ENCODE data around the gene EIF2B2.

EIF2B2 gene

GRCh38 chr14:74974364-74975058, 28.2 kb upstream of the EIF2B2 start:
- no peaks in the 10 kb centered on the region for H3K36me3 ChIP-seq (ENCODE audit: insufficient read depth, insufficient read length, low read length)
- peaks cover 23% of the 10 kb centered on the region for H3K4me1 ChIP-seq (ENCODE audit: insufficient read depth, insufficient read length)
- H3K9ac ChIP-seq (ENCODE audit: insufficient read length, low read depth): no peak overlapping the region
- H3K4me3 ChIP-seq (ENCODE audit: insufficient read length, low read depth): no peak overlapping the region
- no peaks in the 10 kb centered on the region for H3K9me3 ChIP-seq (ENCODE audit: insufficient read depth, low read length)
- H3K27me3 ChIP-seq (ENCODE audit: insufficient read depth, insufficient read length): peaks cover 16% of the 10 kb centered on the region
- TF ChIP-seq SUZ12 (IDR thresholded peaks at IDR 0.05; ENCODE audit: extremely low read depth, insufficient read depth, insufficient read length) (no peak), ZNF274 (IDR thresholded peaks at IDR 0.05; ENCODE audit: low read depth, low read length) (no peak), YY1 (IDR thresholded peaks at IDR 0.05; ENCODE audit: insufficient read depth, insufficient read length) (no peak)
- peak; percentile 43 for DNase-seq (ENCODE audit: low read depth, low spot score)

GRCh38 chr14:74975059-74975810, 27.5 kb upstream of the EIF2B2 start:
- Histone ChIP-seq H3K9me3 (ENCODE audit: insufficient read depth, low read length) (no peaks in the 10 kb centered on the region), H3K4me1 (ENCODE audit: insufficient read depth, insufficient read length) (peaks cover 27% of the 10 kb centered on the region), H3K4me3 (ENCODE audit: insufficient read length, low read depth) (no peak overlapping the region), H3K27me3 (ENCODE audit: insufficient read depth, insufficient read length) (peaks cover 16% of the 10 kb centered on the region), H3K9ac (ENCODE audit: insufficient read length, low read depth) (no peak overlapping the region), H3K36me3 (ENCODE audit: insufficient read depth, insufficient read length, low read length) (no peaks in the 10 kb centered on the region)
- TF ChIP-seq SUZ12 (IDR thresholded peaks at IDR 0.05; ENCODE audit: extremely low read depth, insufficient read depth, insufficient read length) (no peak), ZNF274 (IDR thresholded peaks at IDR 0.05; ENCODE audit: low read depth, low read length) (no peak), YY1 (IDR thresholded peaks at IDR 0.05; ENCODE audit: insufficient read depth, insufficient read length) (no peak)
- no peak for DNase-seq (ENCODE audit: low read depth, low spot score)

- DNase-seq (ENCODE audit: low read depth, low spot score): no peak
- H3K4me3 ChIP-seq (ENCODE audit: insufficient read length, low read depth): no peak overlapping the region
- no peaks in the 10 kb centered on the region for H3K36me3 ChIP-seq (ENCODE audit: insufficient read depth, insufficient read length, low read length)
- no peak for TF ChIP-seq ZNF274 (IDR thresholded peaks at IDR 0.05; ENCODE audit: low read depth, low read length)
- no peak for TF ChIP-seq YY1 (IDR thresholded peaks at IDR 0.05; ENCODE audit: insufficient read depth, insufficient read length)
- TF ChIP-seq SUZ12 (IDR thresholded peaks at IDR 0.05; ENCODE audit: extremely low read depth, insufficient read depth, insufficient read length): no peak
- no peak overlapping the region for H3K9ac ChIP-seq (ENCODE audit: insufficient read length, low read depth)
- H3K4me1 ChIP-seq (ENCODE audit: insufficient read depth, insufficient read length): peaks cover 37% of the 10 kb centered on the region
- H3K27me3 ChIP-seq (ENCODE audit: insufficient read depth, insufficient read length): peaks cover 16% of the 10 kb centered on the region
- no peaks in the 10 kb centered on the region for H3K9me3 ChIP-seq (ENCODE audit: insufficient read depth, low read length)
Observed at GRCh38 chr14:74976264-74977113, 26.2 kb upstream of the EIF2B2 start.

- Histone ChIP-seq H3K9ac (ENCODE audit: insufficient read length, low read depth) (no peak overlapping the region), H3K9me3 (ENCODE audit: insufficient read depth, low read length) (no peaks in the 10 kb centered on the region), H3K27me3 (ENCODE audit: insufficient read depth, insufficient read length) (peaks cover 16% of the 10 kb centered on the region), H3K4me1 (ENCODE audit: insufficient read depth, insufficient read length) (peaks cover 37% of the 10 kb centered on the region), H3K36me3 (ENCODE audit: insufficient read depth, insufficient read length, low read length) (no peaks in the 10 kb centered on the region), H3K4me3 (ENCODE audit: insufficient read length, low read depth) (no peak overlapping the region)
- no peak for DNase-seq (ENCODE audit: low read depth, low spot score)
- TF ChIP-seq SUZ12 (IDR thresholded peaks at IDR 0.05; ENCODE audit: extremely low read depth, insufficient read depth, insufficient read length) (no peak), ZNF274 (IDR thresholded peaks at IDR 0.05; ENCODE audit: low read depth, low read length) (no peak), YY1 (IDR thresholded peaks at IDR 0.05; ENCODE audit: insufficient read depth, insufficient read length) (no peak)
Observed at GRCh38 chr14:74977164-74977900, 25.4 kb upstream of the EIF2B2 start.

- Histone ChIP-seq H3K27me3 (ENCODE audit: insufficient read depth, insufficient read length) (peaks cover 16% of the 10 kb centered on the region), H3K4me1 (ENCODE audit: insufficient read depth, insufficient read length) (peaks cover 37% of the 10 kb centered on the region), H3K36me3 (ENCODE audit: insufficient read depth, insufficient read length, low read length) (no peaks in the 10 kb centered on the region), H3K9me3 (ENCODE audit: insufficient read depth, low read length) (no peaks in the 10 kb centered on the region), H3K9ac (ENCODE audit: insufficient read length, low read depth) (peak overlapping the region; percentile 56), H3K4me3 (ENCODE audit: insufficient read length, low read depth) (no peak overlapping the region)
- no peak for DNase-seq (ENCODE audit: low read depth, low spot score)
- no peak for TF ChIP-seq ZNF274 (IDR thresholded peaks at IDR 0.05; ENCODE audit: low read depth, low read length)
- no peak for TF ChIP-seq YY1 (IDR thresholded peaks at IDR 0.05; ENCODE audit: insufficient read depth, insufficient read length)
- no peak for TF ChIP-seq SUZ12 (IDR thresholded peaks at IDR 0.05; ENCODE audit: extremely low read depth, insufficient read depth, insufficient read length)
Observed at GRCh38 chr14:74977901-74978385, 24.8 kb upstream of the EIF2B2 start.

- no peak for TF ChIP-seq YY1 (IDR thresholded peaks at IDR 0.05; ENCODE audit: insufficient read depth, insufficient read length)
- no peak for DNase-seq (ENCODE audit: low read depth, low spot score)
- H3K9me3 ChIP-seq (ENCODE audit: insufficient read depth, low read length): no peaks in the 10 kb centered on the region
- H3K27me3 ChIP-seq (ENCODE audit: insufficient read depth, insufficient read length): peaks cover 16% of the 10 kb centered on the region
- H3K9ac ChIP-seq (ENCODE audit: insufficient read length, low read depth): peak overlapping the region; percentile 56
- H3K4me3 ChIP-seq (ENCODE audit: insufficient read length, low read depth): no peak overlapping the region
- no peaks in the 10 kb centered on the region for H3K36me3 ChIP-seq (ENCODE audit: insufficient read depth, insufficient read length, low read length)
- peaks cover 32% of the 10 kb centered on the region for H3K4me1 ChIP-seq (ENCODE audit: insufficient read depth, insufficient read length)
Observed at GRCh38 chr14:74978416-74978947, 24.2 kb upstream of the EIF2B2 start.

Measured in NT2/D1 (cell line).